HEK293 (cell line): ENCODE results near the gene ZNF804A.

Source experiments
- BCL11A ChIP-seq: fragments of 450-650 bp; formaldehyde crosslinking; IDR thresholded peaks from 2 replicates; pipeline ENCODE4 v1.5.1; 2016; ENCODE audit warnings: low read depth, missing biosample characterization, missing genetic modification characterization
- KLF16 ChIP-seq: fragments of 450-650 bp; formaldehyde crosslinking; IDR thresholded peaks from 2 replicates; pipeline ENCODE4 v1.5.1; 2017; ENCODE audit warnings: missing biosample characterization, missing genetic modification characterization
- PRDM1 ChIP-seq: fragments of 450-650 bp; formaldehyde crosslinking; IDR thresholded peaks from 2 replicates; pipeline ENCODE4; 2016; ENCODE audit warnings: missing biosample characterization, missing genetic modification characterization
- ZBTB20 ChIP-seq: fragments of 450-650 bp; formaldehyde crosslinking; IDR thresholded peaks from 2 replicates; pipeline ENCODE4 v1.5.1; 2016; ENCODE audit warnings: missing biosample characterization, missing genetic modification characterization
- ZNF132 ChIP-seq: fragments of 450-650 bp; formaldehyde crosslinking; IDR thresholded peaks from 2 replicates; pipeline ENCODE4 v1.5.1; 2017; ENCODE audit warnings: missing biosample characterization, missing genetic modification characterization, borderline replicate concordance
- ZNF221 ChIP-seq: fragments of 450-650 bp; formaldehyde crosslinking; IDR thresholded peaks from 2 replicates; pipeline ENCODE4 v1.5.1; 2017; ENCODE audit warnings: missing biosample characterization, missing genetic modification characterization, borderline replicate concordance
- TF ChIP-seq, protein P1 (sequence below): fragments of 450-650 bp; formaldehyde crosslinking; IDR thresholded peaks from 2 replicates; pipeline ENCODE4 v1.5.1; 2016; ENCODE audit warnings: missing biosample characterization, missing genetic modification characterization

DNA sequence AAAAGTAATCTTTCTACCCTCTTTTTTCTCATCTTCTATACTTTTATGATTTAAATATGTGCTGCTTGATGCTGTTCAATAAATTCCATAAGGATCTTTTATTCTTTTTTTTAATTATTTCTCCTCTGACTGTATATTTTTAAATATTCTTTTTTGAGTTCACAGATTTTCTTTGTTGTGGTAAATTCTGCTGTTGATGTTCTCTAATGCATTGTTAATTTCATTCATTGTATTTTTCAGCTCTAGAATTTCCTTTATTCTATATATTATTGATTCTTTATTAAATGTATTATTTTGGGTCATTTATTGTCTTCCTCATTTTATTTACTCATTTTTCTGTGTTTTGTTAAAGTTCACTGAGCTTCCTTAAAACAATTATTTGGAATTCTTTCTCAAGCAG, 260.9 kb downstream of the ZNF804A start:
- no peak for TF ChIP-seq ZBTB20
- TF ChIP-seq, protein P1, sequence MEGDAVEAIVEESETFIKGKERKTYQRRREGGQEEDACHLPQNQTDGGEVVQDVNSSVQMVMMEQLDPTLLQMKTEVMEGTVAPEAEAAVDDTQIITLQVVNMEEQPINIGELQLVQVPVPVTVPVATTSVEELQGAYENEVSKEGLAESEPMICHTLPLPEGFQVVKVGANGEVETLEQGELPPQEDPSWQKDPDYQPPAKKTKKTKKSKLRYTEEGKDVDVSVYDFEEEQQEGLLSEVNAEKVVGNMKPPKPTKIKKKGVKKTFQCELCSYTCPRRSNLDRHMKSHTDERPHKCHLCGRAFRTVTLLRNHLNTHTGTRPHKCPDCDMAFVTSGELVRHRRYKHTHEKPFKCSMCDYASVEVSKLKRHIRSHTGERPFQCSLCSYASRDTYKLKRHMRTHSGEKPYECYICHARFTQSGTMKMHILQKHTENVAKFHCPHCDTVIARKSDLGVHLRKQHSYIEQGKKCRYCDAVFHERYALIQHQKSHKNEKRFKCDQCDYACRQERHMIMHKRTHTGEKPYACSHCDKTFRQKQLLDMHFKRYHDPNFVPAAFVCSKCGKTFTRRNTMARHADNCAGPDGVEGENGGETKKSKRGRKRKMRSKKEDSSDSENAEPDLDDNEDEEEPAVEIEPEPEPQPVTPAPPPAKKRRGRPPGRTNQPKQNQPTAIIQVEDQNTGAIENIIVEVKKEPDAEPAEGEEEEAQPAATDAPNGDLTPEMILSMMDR (tag by site-specific recombination), result no peak
- no peak for TF ChIP-seq BCL11A (tag by site-specific recombination)
- no peak for TF ChIP-seq PRDM1 (tag by site-specific recombination)
- no peak for TF ChIP-seq ZNF132 (tag by site-specific recombination)
- TF ChIP-seq ZNF221 (tag by site-specific recombination), result no peak
- TF ChIP-seq KLF16 (tag by site-specific recombination), result no peak
